ENCODE data around the gene MYO16. TPM values are rescaled to one million over a fixed set of nuclear protein-coding genes. Genes with fewer than 3 reads are reported as not detected.

MYO16 gene
- total and polyA plus RNA-seq, 7 donors, result 0.01 to 0.46 (median 0.30) TPM

DNA sequence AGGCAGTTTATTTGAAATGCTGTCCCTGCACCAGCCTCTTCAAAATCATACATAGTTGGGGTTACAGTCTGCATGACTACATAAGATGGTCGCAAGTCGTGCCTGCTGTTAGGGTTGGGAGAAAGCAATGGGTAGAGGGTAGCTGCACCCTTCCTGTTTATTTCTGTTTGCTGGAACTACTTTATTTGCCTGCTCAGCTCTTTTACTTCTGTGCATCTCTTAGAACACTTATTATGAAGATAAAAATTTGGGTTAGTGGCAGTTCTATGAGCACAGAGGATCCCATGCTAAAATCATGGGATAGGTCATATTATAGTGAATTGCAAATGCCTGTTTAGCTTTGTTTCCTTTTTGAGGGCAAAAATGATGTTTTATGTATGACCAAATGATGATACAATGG is 160.1 kb downstream of the MYO16 start:
- Histone ChIP-seq H3K4me1 (no peaks in the 10 kb centered on the region), H3K27me3 (ENCODE audit: insufficient read depth in 3 of 3, low read length in 2 of 3) (no peaks in the 10 kb centered on the region), H3K36me3 (ENCODE audit: insufficient read depth in 1 of 2, low read depth in 1 of 2) (no peaks in the 10 kb centered on the region), H3K9me3 (no peaks in the 10 kb centered on the region), H3K27ac (no peak overlapping the region), H3K4me3 (no peak overlapping the region)
- DNase-seq (no peak), ATAC-seq (no peak)
- intact Hi-C loops (cut with DNase I), result no loop called here
- WGBS, 3 donors, result 80 to 85% (median 84%) methylated on average over 2 of the region's 2 CpGs
- TF ChIP-seq, protein P1, sequence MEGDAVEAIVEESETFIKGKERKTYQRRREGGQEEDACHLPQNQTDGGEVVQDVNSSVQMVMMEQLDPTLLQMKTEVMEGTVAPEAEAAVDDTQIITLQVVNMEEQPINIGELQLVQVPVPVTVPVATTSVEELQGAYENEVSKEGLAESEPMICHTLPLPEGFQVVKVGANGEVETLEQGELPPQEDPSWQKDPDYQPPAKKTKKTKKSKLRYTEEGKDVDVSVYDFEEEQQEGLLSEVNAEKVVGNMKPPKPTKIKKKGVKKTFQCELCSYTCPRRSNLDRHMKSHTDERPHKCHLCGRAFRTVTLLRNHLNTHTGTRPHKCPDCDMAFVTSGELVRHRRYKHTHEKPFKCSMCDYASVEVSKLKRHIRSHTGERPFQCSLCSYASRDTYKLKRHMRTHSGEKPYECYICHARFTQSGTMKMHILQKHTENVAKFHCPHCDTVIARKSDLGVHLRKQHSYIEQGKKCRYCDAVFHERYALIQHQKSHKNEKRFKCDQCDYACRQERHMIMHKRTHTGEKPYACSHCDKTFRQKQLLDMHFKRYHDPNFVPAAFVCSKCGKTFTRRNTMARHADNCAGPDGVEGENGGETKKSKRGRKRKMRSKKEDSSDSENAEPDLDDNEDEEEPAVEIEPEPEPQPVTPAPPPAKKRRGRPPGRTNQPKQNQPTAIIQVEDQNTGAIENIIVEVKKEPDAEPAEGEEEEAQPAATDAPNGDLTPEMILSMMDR (IDR thresholded peaks at IDR 0.05), result no peak

DNA sequence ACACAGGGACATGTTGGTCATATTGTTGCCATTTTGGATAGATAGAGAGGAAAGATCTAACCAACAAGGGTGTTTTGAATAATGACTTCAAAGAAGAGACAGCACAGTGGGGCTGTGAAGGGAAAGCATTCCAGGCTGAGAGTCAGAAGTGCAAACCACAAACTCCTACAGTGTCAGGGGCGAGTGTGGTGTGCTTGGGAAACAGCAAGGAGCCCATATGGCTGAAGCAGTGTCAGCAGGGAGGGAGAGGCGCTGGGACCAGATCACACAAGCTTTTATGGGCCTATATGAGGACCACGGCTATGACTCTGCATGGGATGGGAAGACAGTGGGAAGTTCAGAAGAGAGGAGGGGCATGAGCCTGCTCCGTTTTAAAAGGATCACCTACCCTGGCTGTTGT is 166.4 kb downstream of the MYO16 start:
- WGBS, 3 donors, result 44 to 55% (median 53%) methylated on average over 4 of the region's 4 CpGs
- Histone ChIP-seq H3K36me3 (ENCODE audit: insufficient read depth in 1 of 2, low read depth in 1 of 2) (no peaks in the 10 kb centered on the region), H3K9me3 (no peaks in the 10 kb centered on the region), H3K4me3 (no peak overlapping the region), H3K4me1 (no peaks in the 10 kb centered on the region), H3K27ac (no peak overlapping the region), H3K27me3 (ENCODE audit: insufficient read depth in 3 of 3, low read length in 2 of 3) (no peaks in the 10 kb centered on the region)
- intact Hi-C loops (cut with DNase I), result no loop called here
- ATAC-seq (no peak), DNase-seq (no peak)
- TF ChIP-seq, protein P1 (IDR thresholded peaks at IDR 0.05), result no peak

DNA sequence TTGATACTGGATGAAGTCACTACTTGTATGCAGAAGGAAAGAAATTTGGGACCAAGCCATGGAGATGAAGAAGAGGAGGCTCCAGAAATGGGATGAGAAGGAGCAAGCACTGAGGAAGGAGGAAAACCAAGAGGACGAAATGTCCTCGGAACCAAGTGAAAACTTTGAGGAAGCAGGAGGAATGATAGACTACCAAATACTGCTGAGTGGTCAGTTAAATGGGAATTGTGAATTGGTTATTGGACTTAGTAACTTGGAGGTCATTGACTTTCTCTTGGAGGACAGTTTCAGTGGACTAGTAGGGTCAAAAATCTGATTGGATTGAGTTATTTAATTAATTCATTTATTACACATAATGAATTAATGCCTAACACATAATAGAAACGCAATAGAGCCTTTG is 167.9 kb downstream of the MYO16 start:
- Histone ChIP-seq H3K36me3 (ENCODE audit: insufficient read depth in 1 of 2, low read depth in 1 of 2) (no peaks in the 10 kb centered on the region), H3K4me3 (no peak overlapping the region), H3K27me3 (ENCODE audit: insufficient read depth in 3 of 3, low read length in 2 of 3) (no peaks in the 10 kb centered on the region), H3K27ac (no peak overlapping the region), H3K4me1 (no peaks in the 10 kb centered on the region), H3K9me3 (no peaks in the 10 kb centered on the region)
- intact Hi-C loops (cut with DNase I), result no loop called here
- TF ChIP-seq, protein P1 (IDR thresholded peaks at IDR 0.05), result no peak
- DNase-seq, result no peak
- 78 to 90% (median 81%) methylated on average over 3 of the region's 3 CpGs for WGBS, 3 donors
- no peak for ATAC-seq

DNA sequence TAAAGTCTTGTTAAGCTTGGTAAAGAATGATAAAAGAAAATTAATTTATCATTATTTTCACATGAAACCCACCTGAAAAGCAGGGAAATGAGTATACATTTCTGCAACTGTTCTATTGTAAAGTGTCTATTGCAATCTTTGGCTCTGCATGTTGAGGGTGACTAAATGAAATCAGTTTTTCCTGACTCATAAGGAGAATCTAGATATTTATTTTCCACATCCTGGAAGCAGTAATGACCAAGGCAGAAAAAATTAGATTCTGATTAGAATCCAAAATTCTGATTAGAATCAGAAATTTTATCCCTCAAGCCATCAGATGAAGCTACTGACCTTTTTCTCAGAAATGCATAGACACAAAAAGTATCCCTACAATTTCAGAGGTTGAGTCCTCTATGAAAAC is 178.4 kb downstream of the MYO16 start:
- Histone ChIP-seq H3K9me3 (no peaks in the 10 kb centered on the region), H3K4me3 (no peak overlapping the region), H3K27me3 (ENCODE audit: insufficient read depth in 3 of 3, low read length in 2 of 3) (no peaks in the 10 kb centered on the region), H3K36me3 (ENCODE audit: insufficient read depth in 1 of 2, low read depth in 1 of 2) (no peaks in the 10 kb centered on the region), H3K27ac (no peak overlapping the region), H3K4me1 (no peaks in the 10 kb centered on the region)
- ATAC-seq, result no peak
- intact Hi-C loops (cut with DNase I), result no loop called here
- TF ChIP-seq, protein P1 (IDR thresholded peaks at IDR 0.05), result no peak
- DNase-seq, result no peak

DNA sequence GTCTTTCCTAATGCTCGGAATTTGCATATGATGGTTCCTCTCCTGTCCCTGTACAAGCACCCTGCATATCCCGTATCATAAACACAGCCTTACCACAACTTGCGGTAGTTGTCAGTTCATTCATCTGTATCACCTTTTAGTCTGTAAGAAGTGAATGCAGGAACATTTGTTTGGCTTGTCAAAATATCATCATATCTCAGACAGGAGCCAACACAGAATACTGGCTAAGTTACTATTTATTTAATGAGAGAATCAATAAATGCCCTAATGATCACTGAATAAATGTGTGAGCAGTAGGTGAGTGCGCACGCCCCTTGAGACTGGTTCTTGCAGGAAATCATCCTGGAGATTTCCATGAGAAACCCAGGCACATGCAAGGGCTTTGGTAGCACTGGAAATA is 182.8 kb downstream of the MYO16 start:
- TF ChIP-seq, protein P1 (IDR thresholded peaks at IDR 0.05), result no peak
- intact Hi-C loops (cut with DNase I), result no loop called here
- Histone ChIP-seq H3K4me3 (no peak overlapping the region), H3K9me3 (no peaks in the 10 kb centered on the region), H3K27me3 (ENCODE audit: insufficient read depth in 3 of 3, low read length in 2 of 3) (no peaks in the 10 kb centered on the region), H3K36me3 (ENCODE audit: insufficient read depth in 1 of 2, low read depth in 1 of 2) (no peaks in the 10 kb centered on the region), H3K4me1 (no peaks in the 10 kb centered on the region), H3K27ac (no peak overlapping the region)
- 90 to 93% (median 92%) methylated on average over 5 of the region's 5 CpGs for WGBS, 3 donors
- DNase-seq, result no peak
- ATAC-seq, result no peak

Measured in psoas muscle (tissue), 8 donors.